Measurements from ENCODE around the gene RAB32. TPM values are rescaled to one million over a fixed set of nuclear protein-coding genes. Genes with fewer than 3 reads are reported as not detected.
A peak's percentile ranks its signal among the peaks of the same experiment; 100 is the strongest.

The RAB32 gene
- total RNA-seq, 4 donors from 2014 or later: 1.2 to 4.3 (median 3.2) TPM

DNA sequence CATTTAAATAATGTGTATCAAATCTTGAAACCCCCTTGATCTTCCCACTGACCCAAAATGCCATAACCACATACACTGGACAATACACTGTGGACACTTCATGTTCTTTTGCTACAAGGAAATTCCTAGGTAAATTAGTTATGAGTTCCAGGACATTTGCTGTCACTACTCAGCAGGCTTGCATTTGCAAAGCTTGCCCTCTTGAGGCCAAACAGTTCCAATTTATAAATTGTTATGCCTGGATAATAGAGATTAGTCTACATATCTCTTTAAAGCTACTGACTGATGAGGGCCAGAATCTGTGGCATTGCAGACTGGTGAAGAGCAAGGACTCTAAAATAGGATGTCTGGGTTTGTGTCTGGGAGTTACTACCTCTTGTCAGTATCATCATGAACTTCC lies 17.4 kb upstream of the RAB32 start:
- Histone ChIP-seq H3K27me3 (no peaks in the 10 kb centered on the region), H3K4me1 (no peaks in the 10 kb centered on the region), H3K4me3 (no peak overlapping the region), H3K27ac (no peak overlapping the region), H3K9me3 (no peaks in the 10 kb centered on the region), H3K36me3 (no peaks in the 10 kb centered on the region)
- in situ Hi-C loops (cut with MboI; ENCODE audit: low sequenced_read_pairs in 4 of 4) (loop anchor here in 1 of 4 donors (25.0 kb wide), 1 partner anchor 564 kb away; the partner anchor contains the start of gene SHPRH), intact Hi-C loops (cut with DNase I; ENCODE audit: low total_unique reads) (loop anchor here (10.0 kb wide), 1 partner anchor 831 kb away; no protein-coding TSS in a partner anchor)
- ATAC-seq (no peak), DNase-seq (no peak)
- TF ChIP-seq POLR2A (IDR thresholded peaks at IDR 0.05) (no peak), CTCF (IDR thresholded peaks at IDR 0.05 in 4 of 5, conservative IDR thresholded peaks at IDR 0.05 in 1 of 5) (no peak)

DNA sequence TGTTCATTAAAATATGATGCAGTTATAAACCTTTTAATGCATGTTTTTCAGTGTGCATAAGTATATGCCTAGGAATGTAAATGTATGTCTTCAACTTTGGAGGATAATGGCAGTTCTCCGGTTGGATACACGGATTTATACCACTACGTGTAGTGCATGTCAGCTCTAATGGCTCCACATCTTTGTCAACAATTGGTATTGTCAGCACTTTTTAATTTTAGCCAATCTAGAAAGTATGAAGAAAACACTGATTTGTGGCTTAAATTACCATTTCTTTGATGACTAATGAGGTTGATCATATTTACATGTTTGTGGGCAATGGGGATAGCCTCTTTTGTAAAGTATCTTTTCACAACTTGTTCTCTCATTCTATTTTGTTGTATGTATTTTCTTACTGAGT lies 10.9 kb upstream of the RAB32 start:
- no peak overlapping the region for H3K27ac ChIP-seq
- ATAC-seq (no peak), DNase-seq (no peak)
- in situ Hi-C loops (cut with MboI; ENCODE audit: low sequenced_read_pairs in 4 of 4): loop anchor here in 1 of 4 donors (25.0 kb wide), 1 partner anchor 570 kb away; the partner anchor contains the start of gene SHPRH
- H3K4me1 ChIP-seq: no peaks in the 10 kb centered on the region
- H3K36me3 ChIP-seq: no peaks in the 10 kb centered on the region
- no peak overlapping the region for H3K4me3 ChIP-seq
- intact Hi-C loops (cut with DNase I; ENCODE audit: low total_unique reads): no loop called here
- no peaks in the 10 kb centered on the region for H3K27me3 ChIP-seq
- no peaks in the 10 kb centered on the region for H3K9me3 ChIP-seq
- TF ChIP-seq POLR2A (IDR thresholded peaks at IDR 0.05) (no peak), CTCF (IDR thresholded peaks at IDR 0.05 in 4 of 5, conservative IDR thresholded peaks at IDR 0.05 in 1 of 5) (no peak)

- intact Hi-C loops (cut with DNase I; ENCODE audit: low total_unique reads) (loop anchor here (5.0 to 10.0 kb wide), 4 partner anchors 162 to 806 kb away; partner anchors contain the start of genes EPM2A, FBXO30 and SHPRH), in situ Hi-C loops (cut with MboI; ENCODE audit: low sequenced_read_pairs in 4 of 4) (loop anchor here in 1 of 4 donors (25.0 kb wide), 1 partner anchor 581 kb away; the partner anchor contains the start of gene SHPRH)
- H3K9me3 ChIP-seq: no peaks in the 10 kb centered on the region
- H3K27me3 ChIP-seq: no peaks in the 10 kb centered on the region
- TF ChIP-seq POLR2A (IDR thresholded peaks at IDR 0.05): no peak
- no peak for TF ChIP-seq CTCF (IDR thresholded peaks at IDR 0.05 in 4 of 5, conservative IDR thresholded peaks at IDR 0.05 in 1 of 5)
- H3K4me1 ChIP-seq: peaks cover 3 to 5% of the 10 kb centered on the region in 2 donors
- ATAC-seq (no peak), DNase-seq (no peak)
- H3K4me3 ChIP-seq: peak overlapping the region; percentile 51 to 70 (median 63)
- peak overlapping the region; percentile 76 to 88 (median 82) for H3K27ac ChIP-seq
- H3K36me3 ChIP-seq: no peaks in the 10 kb centered on the region
Measured at GRCh38 chr6:146542881-146543210, 787 bp upstream of the RAB32 start.

GRCh38 chr6:146543940-146544615 lies 445 bp downstream of the RAB32 start:
- peak overlapping the region; percentile 61 to 70 (median 67) for H3K4me3 ChIP-seq
- peak overlapping the region; percentile 81 to 89 (median 84) for H3K27ac ChIP-seq
- intact Hi-C loops (cut with DNase I; ENCODE audit: low total_unique reads): loop anchor here (5.0 to 10.0 kb wide), 4 partner anchors 161 to 807 kb away; partner anchors contain the start of genes EPM2A, FBXO30 and SHPRH
- H3K9me3 ChIP-seq: no peaks in the 10 kb centered on the region
- no peak for TF ChIP-seq CTCF (IDR thresholded peaks at IDR 0.05 in 4 of 5, conservative IDR thresholded peaks at IDR 0.05 in 1 of 5)
- peak; percentile 1 to 29 for TF ChIP-seq POLR2A (IDR thresholded peaks at IDR 0.05)
- ATAC-seq (peak; percentile 34 to 42), DNase-seq (peak; percentile 3 to 16)
- in situ Hi-C loops (cut with MboI; ENCODE audit: low sequenced_read_pairs in 4 of 4): loop anchor here in 1 of 4 donors (25.0 kb wide), 1 partner anchor 582 kb away; the partner anchor contains the start of gene SHPRH
- H3K36me3 ChIP-seq: no peaks in the 10 kb centered on the region
- H3K4me1 ChIP-seq: peaks cover 3 to 5% of the 10 kb centered on the region in 2 donors
- no peaks in the 10 kb centered on the region for H3K27me3 ChIP-seq
